Esophagus muscularis mucosa (tissue), 3 donors: Measurements from ENCODE around the gene SLC37A1.

ENCODE experiments used
- CTCF ChIP-seq, 3 experiments: fragments of 200-600 bp in 2 of 3; fragments of 450-650 bp in 1 of 3; sonication (generic) in 2 of 3; IDR thresholded peaks; one replicate each; pipeline ENCODE4 v1.5.1; 2017 to 2019; ENCODE audit warnings: antibody characterized with exemption in 3 of 3, mild to moderate bottlenecking in 2 of 3, moderate library complexity in 1 of 3
- POLR2A ChIP-seq: fragments of 450-650 bp; IDR thresholded peaks from one replicate; pipeline ENCODE4 v1.6.1; 2017; ENCODE audit warnings: antibody characterized with exemption, moderate library complexity, mild to moderate bottlenecking, low read depth

DNA sequence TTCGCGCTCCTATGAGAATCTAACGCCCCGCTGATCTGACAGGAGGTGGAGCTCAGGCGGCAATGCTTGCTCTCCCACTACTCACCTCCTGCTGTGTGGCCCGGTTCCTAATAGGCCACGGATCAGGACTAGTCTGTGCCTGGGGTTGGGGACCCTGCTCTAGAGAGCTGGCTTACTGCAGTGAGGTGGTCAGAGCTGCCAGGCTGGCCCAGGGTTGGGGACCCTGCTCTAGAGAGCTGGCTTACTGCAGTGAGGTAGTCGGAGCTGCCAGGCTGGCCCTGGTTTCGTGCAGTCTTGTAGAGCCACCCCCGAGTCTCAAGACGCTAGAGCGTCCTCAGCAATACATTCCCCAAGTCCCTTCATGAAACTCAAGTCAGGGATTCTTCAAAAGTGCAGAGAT is 27.5 kb downstream of the SLC37A1 start:
- TF ChIP-seq CTCF (IDR thresholded peaks at IDR 0.05), result no peak
- no peak for TF ChIP-seq POLR2A
